GM12878 (cell line): ENCODE results near the gene MAP2K7. TPM values are rescaled to one million over a fixed set of nuclear protein-coding genes. Genes with fewer than 3 reads are reported as not detected.

Experiments used
- ATAC-seq: fragments of 200-7000 bp; cut with Tn5 transposase; 3 replicates; pipeline ENCODE4 v1.9.1; 2020; ENCODE audit warnings: mild to moderate bottlenecking, moderate library complexity
- BruUV-seq: library from RNA; stranded (reverse); fragments of 400-500 nt; replicated peaks from 2 replicates; lab custom pipeline; 2021; lab: Mats Ljungman, UMichigan
- CTCF ChIA-PET: fragments of 300-600 bp; sonication (Branson Sonifier 250); formaldehyde crosslinking; extraction: SDS; loops from one replicate; lab custom pipeline; 2021; ENCODE audit warnings: inconsistent platforms; lab: Yijun Ruan, JAX
- POLR2A ChIA-PET: fragments of 350-600 bp; formaldehyde crosslinking; extraction: SDS; loops from one replicate; lab custom pipeline; 2021; ENCODE audit warnings: inconsistent platforms; lab: Charles Lee
- RAD21 ChIA-PET: fragments of 300-600 bp; sonication (Branson Sonifier 250); formaldehyde crosslinking; loops from one replicate; lab custom pipeline; 2023; ENCODE audit warnings: antibody characterized with exemption; ENCODE audit not compliant: unreplicated experiment; lab: Charles Lee
- SMC1A ChIA-PET: fragments of 300-600 bp; sonication (Branson Sonifier 250); formaldehyde crosslinking; loops from one replicate; lab custom pipeline; 2023; ENCODE audit not compliant: unreplicated experiment, uncharacterized antibody; lab: Charles Lee
- DNase-seq: peaks from one replicate; pipeline ENCODE4 v3.0.0-alpha.2; 2011; ENCODE audit warnings: low read depth, low spot score
- FAIRE-seq: peaks from 3 replicates; lab custom pipeline; 2011; peaks lifted over from hg19 to GRCh38; lab: Jason Lieb, UNC
- H2AFZ ChIP-seq: 2 replicates; pipeline ENCODE4 v1.6.0; 2011; ENCODE audit warnings: low read depth, low read length, control low read depth; ENCODE audit not compliant: control insufficient read depth
- H3K27ac ChIP-seq: 2 replicates; pipeline ENCODE4 v1.5.1; 2011; ENCODE audit warnings: control low read depth; ENCODE audit not compliant: control insufficient read depth, insufficient read depth
- H3K27me3 ChIP-seq, 2 experiments: replicated peaks in 1 of 2; 2 replicates each; pipeline versions ENCODE4 v1.6.0 to v1.6.1; 2011; ENCODE audit warnings: low read length in 1 of 2; ENCODE audit not compliant: control insufficient read depth in 2 of 2, insufficient read depth in 2 of 2
- H3K36me3 ChIP-seq, 2 experiments: 2 replicates each; pipeline ENCODE4 v1.5.1; 2011; ENCODE audit warnings: low read length in 1 of 2; ENCODE audit not compliant: control insufficient read depth in 2 of 2, insufficient read depth in 2 of 2
- H3K4me1 ChIP-seq: 2 replicates; pipeline ENCODE4 v1.6.1; 2011; ENCODE audit warnings: mild to moderate bottlenecking, low read length, moderate library complexity, mixed read lengths; ENCODE audit not compliant: control insufficient read depth, insufficient read depth
- H3K4me2 ChIP-seq: 2 replicates; pipeline ENCODE4 v1.6.0; 2011; ENCODE audit warnings: control low read depth; ENCODE audit not compliant: control insufficient read depth, insufficient read depth
- H3K4me3 ChIP-seq: fragments of 200-600 bp; sonication (generic); 2 replicates; pipeline ENCODE4 v1.5.1; 2016
- H3K79me2 ChIP-seq: 2 replicates; pipeline ENCODE4 v1.6.0; 2011; ENCODE audit warnings: low read length; ENCODE audit not compliant: control insufficient read depth, insufficient read depth
- H3K9ac ChIP-seq: 2 replicates; pipeline ENCODE4 v1.8.0; 2011; ENCODE audit warnings: low read length, control low read depth, mixed read lengths; ENCODE audit not compliant: control insufficient read depth, insufficient read depth
- H3K9me3 ChIP-seq: replicated peaks from 3 replicates; pipeline ENCODE4 v1.5.1; 2011; ENCODE audit warnings: mild to moderate bottlenecking, low read length; ENCODE audit not compliant: control insufficient read depth, insufficient read depth
- H4K20me1 ChIP-seq: 2 replicates; pipeline ENCODE4 v1.6.0; 2011; ENCODE audit not compliant: control insufficient read depth, insufficient read depth
- CTCF ChIP-seq, 3 experiments: IDR thresholded peaks in 2 of 3; conservative IDR thresholded peaks in 1 of 3; 2 replicates each; pipeline ENCODE4 v1.5.1; 2011; ENCODE audit warnings: low read depth in 3 of 3, low read length in 3 of 3, mild to moderate bottlenecking in 3 of 3, control low read depth in 2 of 3, moderate library complexity in 2 of 3, inconsistent platforms in 1 of 3, mixed read lengths in 1 of 3; ENCODE audit not compliant: control insufficient read depth in 2 of 3, insufficient read depth in 1 of 3; ENCODE audit errors: extremely low read depth in 1 of 3
- DPF2 ChIP-seq: fragments of 450-650 bp; IDR thresholded peaks from 2 replicates; pipeline ENCODE4 v1.6.1; 2017; ENCODE audit warnings: mild to moderate bottlenecking
- GATAD2B ChIP-seq: fragments of 450-650 bp; conservative IDR thresholded peaks from 2 replicates; pipeline ENCODE4 v1.6.1; 2017; ENCODE audit warnings: low read depth, mild to moderate bottlenecking, moderate library complexity
- IKZF1 ChIP-seq: fragments of 450-650 bp; conservative IDR thresholded peaks from 2 replicates; pipeline ENCODE4 v1.6.1; 2017; ENCODE audit warnings: antibody characterized with exemption, mild to moderate bottlenecking
- SUZ12 ChIP-seq: fragments of 200-600 bp; sonication (generic); IDR thresholded peaks from one replicate; pipeline ENCODE4 v1.6.1; 2018; ENCODE audit warnings: antibody characterized with exemption, mild to moderate bottlenecking; ENCODE audit not compliant: unreplicated experiment
- ZBTB4 ChIP-seq: fragments of 450-650 bp; formaldehyde crosslinking; IDR thresholded peaks from 2 replicates; pipeline ENCODE4 v1.4.0; 2022; ENCODE audit warnings: mild to moderate bottlenecking, moderate library complexity
- ZNF207 ChIP-seq: fragments of 450-650 bp; IDR thresholded peaks from 2 replicates; pipeline ENCODE4 v1.6.1; 2014; ENCODE audit warnings: antibody characterized with exemption, mild to moderate bottlenecking, borderline replicate concordance
- ZNF687 ChIP-seq: fragments of 450-650 bp; IDR thresholded peaks from 2 replicates; pipeline ENCODE4 v1.6.1; 2017; ENCODE audit warnings: mild to moderate bottlenecking, moderate library complexity
- WGBS: methylation state at CpG from one replicate; pipeline ENCODE4 v1.1.6; 2016; ENCODE audit warnings: low lambda C conversion rate; ENCODE audit not compliant: insufficient replicate concordance, insufficient coverage; ENCODE audit errors: missing lambda C conversion rate; 5-methylcytosine and 5-hydroxymethylcytosine counted together
- in situ Hi-C: fragments of 300-500 bp; cut with MboI; formaldehyde crosslinking; loops from 9 replicates; pipeline ENCODE4 v1.14.3; 2018; ENCODE audit warnings: mixed read lengths
- intact Hi-C: fragments of 100-400 bp; cut with micrococcal nuclease; formaldehyde crosslinking; loops from one replicate; pipeline ENCODE4 v1.14.2; 2022; ENCODE audit not compliant: unreplicated experiment
- polyA plus RNA-seq, 11 experiments: library from polyadenylated mRNA; depleted of rRNA in 4 of 11; unstranded in 6 of 11; stranded (reverse) in 5 of 11; fragments of >200 nt; fragmentation: Nextera tagmentation in 4 of 11; fragmentation: Illumina TruSeq in 1 of 11; extraction: Ambion mirVana in 4 of 11; extraction: Trizol in 1 of 11; gene quantifications; 1 replicate in 1 of 11; 2 replicates in 10 of 11; pipeline versions ENCODE4 v1.2.1 to v1.2.3, GENCODE V29; 2011 to 2016; ENCODE audit warnings: inconsistent platforms in 2 of 11, missing spikeins in 2 of 11, low read depth in 1 of 11
- total RNA-seq, 4 experiments: library from RNA; depleted of rRNA in 3 of 4; stranded (reverse); fragments of >200 nt in 3 of 4; fragmentation: Illumina TruSeq in 1 of 4; extraction: Trizol in 1 of 4; gene quantifications; 2 replicates each; pipeline versions ENCODE4 v1.2.1 to v1.2.3, GENCODE V29; 2013 to 2021

The MAP2K7 gene
- total and polyA plus RNA-seq, 10 of the 15 experiments (the other 5 are each of a cell fraction or from before 2014, with no cell fraction given), result 0.34 to 32.2 (median 6.7) TPM

- no peak for TF ChIP-seq ZNF687
- no peak for TF ChIP-seq SUZ12
Observed at GRCh38 chr19:7868326-7868670, 35.4 kb upstream of the MAP2K7 start (continued).

GRCh38 chr19:7868671-7869452, 34.8 kb upstream of the MAP2K7 start:
- DNase-seq (peak; percentile 13), FAIRE-seq (peak; percentile 69), ATAC-seq (peak; percentile 85)
- ChIA-PET RAD21 (interaction anchor here (0.9 to 1.7 kb wide), 5 partner anchors 34 to 301 kb away, joined by 3 to 8 read pairs (median 4); partner anchors contain the start of genes MAP2K7, SNAPC2 and TRAPPC5), SMC1A (interaction anchor here (1.1 kb wide), 1 partner anchor 188 kb away, joined by 3 read pairs; the partner anchor contains the start of gene TRAPPC5), CTCF (interaction anchor here (0.6 to 2.0 kb wide), 21 partner anchors 9 to 462 kb away, joined by 3 to 19 read pairs (median 4); partner anchors contain the start of genes MAP2K7, PET100, SNAPC2 and TIMM44), POLR2A (interaction anchor here (0.8 to 1.8 kb wide), 3 partner anchors 10 to 52 kb away, joined by 3 to 5 read pairs (median 4); partner anchors contain the start of gene SNAPC2)
- H3K4me3 ChIP-seq, result peak overlapping the region; percentile 48; the same call in 1 of the 2 replicates
- H2AFZ ChIP-seq, result peak overlapping the region; percentile 88
- H3K9me3 ChIP-seq, result no peaks in the 10 kb centered on the region; the same call in 2 of the 3 replicates
- no peaks in the 10 kb centered on the region for H4K20me1 ChIP-seq
- H3K27ac ChIP-seq, result no peak overlapping the region
- 2% methylated on average over 65 of the region's 67 CpGs for WGBS
- H3K27me3 ChIP-seq, result peaks cover 5 to 7% of the 10 kb centered on the region in 2 experiments; a peak in 3 of 4 replicates
- intact Hi-C loops (loop anchor here (2.0 kb wide), 1 partner anchor 34 kb away; the partner anchor contains the start of gene MAP2K7), in situ Hi-C loops (no loop called here)
- H3K4me1 ChIP-seq, result peaks cover 12% of the 10 kb centered on the region; the same call in 1 of the 2 replicates
- peak overlapping the region; percentile 95 for H3K4me2 ChIP-seq
- no TSS peak for BruUV-seq
- H3K9ac ChIP-seq, result no peak overlapping the region; the same call in 1 of the 2 replicates
- no peaks in the 10 kb centered on the region for H3K36me3 ChIP-seq
- no peaks in the 10 kb centered on the region for H3K79me2 ChIP-seq
- TF ChIP-seq ZBTB4 (CRISPR knock-in tag) (0 out of 2 replicates have a peak, but pooled peaks have one; percentile 24), DPF2 (peak; percentile 85), ZNF207 (0 out of 2 replicates have a peak, but pooled peaks have one; percentile 52), GATAD2B (peak; percentile 87), CTCF (IDR thresholded peaks at IDR 0.05 in 2 of 3, conservative IDR thresholded peaks at IDR 0.05 in 1 of 3; ENCODE audit: control insufficient read depth in 2 of 3, extremely low read depth in 1 of 3, insufficient read depth in 1 of 3, low read depth in 3 of 3, low read length in 3 of 3) (peak; percentile 60 to 73 (median 71); a peak in 5 of 6 replicates), IKZF1 (peak; percentile 73)
